ENCODE measurements around the gene CLDN34. TPM values are rescaled to one million over a fixed set of nuclear protein-coding genes. Genes with fewer than 3 reads are reported as not detected.

Gene CLDN34
- total and polyA plus RNA-seq, 2 of the 13 experiments (the other 11 are each of a cell fraction or from before 2014, with no cell fraction given): not detected

DNA sequence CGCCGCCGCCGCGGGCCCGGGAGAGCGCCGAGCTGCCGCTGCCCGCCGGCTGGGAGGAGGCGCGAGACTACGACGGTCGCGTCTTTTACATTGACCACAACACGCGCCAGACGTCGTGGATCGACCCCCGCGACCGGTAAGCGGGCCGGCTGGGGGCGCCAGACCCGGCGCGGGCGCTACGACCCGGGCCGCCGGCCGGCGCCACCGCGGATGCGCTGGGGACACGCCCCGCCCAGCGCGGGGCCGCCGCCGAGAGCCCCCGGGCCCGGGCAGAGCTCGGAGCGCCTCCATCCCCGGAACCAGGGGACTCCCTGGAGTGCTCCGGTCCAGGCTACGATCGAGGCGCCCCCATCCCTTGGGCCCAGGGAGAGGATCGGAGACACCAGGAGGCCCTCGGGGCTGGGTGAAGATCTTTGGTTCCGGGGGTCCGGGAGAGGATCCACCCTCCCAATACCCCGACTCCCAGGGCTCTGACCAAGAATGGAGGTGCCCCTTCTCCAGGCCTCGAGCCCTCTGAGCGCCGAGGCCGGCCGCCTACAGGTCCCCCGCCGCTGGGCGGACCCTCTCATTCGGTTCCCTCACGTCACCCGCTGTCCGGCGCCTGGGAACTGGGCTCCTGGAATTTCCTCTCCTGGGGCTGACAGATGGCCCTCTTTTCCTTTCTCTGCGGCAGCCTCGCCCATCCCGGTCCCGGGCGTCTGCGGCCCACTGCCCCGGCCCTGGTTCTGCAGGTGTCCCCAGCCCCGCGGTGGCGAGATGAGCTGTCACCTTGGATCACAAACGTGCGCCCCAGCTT is 48.8 kb downstream of the CLDN34 start (continued):
- TF ChIP-seq, protein P1, sequence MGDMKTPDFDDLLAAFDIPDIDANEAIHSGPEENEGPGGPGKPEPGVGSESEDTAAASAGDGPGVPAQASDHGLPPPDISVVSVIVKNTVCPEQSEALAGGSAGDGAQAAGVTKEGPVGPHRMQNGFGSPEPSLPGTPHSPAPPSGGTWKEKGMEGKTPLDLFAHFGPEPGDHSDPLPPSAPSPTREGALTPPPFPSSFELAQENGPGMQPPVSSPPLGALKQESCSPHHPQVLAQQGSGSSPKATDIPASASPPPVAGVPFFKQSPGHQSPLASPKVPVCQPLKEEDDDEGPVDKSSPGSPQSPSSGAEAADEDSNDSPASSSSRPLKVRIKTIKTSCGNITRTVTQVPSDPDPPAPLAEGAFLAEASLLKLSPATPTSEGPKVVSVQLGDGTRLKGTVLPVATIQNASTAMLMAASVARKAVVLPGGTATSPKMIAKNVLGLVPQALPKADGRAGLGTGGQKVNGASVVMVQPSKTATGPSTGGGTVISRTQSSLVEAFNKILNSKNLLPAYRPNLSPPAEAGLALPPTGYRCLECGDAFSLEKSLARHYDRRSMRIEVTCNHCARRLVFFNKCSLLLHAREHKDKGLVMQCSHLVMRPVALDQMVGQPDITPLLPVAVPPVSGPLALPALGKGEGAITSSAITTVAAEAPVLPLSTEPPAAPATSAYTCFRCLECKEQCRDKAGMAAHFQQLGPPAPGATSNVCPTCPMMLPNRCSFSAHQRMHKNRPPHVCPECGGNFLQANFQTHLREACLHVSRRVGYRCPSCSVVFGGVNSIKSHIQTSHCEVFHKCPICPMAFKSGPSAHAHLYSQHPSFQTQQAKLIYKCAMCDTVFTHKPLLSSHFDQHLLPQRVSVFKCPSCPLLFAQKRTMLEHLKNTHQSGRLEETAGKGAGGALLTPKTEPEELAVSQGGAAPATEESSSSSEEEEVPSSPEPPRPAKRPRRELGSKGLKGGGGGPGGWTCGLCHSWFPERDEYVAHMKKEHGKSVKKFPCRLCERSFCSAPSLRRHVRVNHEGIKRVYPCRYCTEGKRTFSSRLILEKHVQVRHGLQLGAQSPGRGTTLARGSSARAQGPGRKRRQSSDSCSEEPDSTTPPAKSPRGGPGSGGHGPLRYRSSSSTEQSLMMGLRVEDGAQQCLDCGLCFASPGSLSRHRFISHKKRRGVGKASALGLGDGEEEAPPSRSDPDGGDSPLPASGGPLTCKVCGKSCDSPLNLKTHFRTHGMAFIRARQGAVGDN (CRISPR knock-in tag; IDR thresholded peaks at IDR 0.05): peak; percentile 51
- TF ChIP-seq, protein P2, sequence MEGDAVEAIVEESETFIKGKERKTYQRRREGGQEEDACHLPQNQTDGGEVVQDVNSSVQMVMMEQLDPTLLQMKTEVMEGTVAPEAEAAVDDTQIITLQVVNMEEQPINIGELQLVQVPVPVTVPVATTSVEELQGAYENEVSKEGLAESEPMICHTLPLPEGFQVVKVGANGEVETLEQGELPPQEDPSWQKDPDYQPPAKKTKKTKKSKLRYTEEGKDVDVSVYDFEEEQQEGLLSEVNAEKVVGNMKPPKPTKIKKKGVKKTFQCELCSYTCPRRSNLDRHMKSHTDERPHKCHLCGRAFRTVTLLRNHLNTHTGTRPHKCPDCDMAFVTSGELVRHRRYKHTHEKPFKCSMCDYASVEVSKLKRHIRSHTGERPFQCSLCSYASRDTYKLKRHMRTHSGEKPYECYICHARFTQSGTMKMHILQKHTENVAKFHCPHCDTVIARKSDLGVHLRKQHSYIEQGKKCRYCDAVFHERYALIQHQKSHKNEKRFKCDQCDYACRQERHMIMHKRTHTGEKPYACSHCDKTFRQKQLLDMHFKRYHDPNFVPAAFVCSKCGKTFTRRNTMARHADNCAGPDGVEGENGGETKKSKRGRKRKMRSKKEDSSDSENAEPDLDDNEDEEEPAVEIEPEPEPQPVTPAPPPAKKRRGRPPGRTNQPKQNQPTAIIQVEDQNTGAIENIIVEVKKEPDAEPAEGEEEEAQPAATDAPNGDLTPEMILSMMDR (CRISPR knock-in tag; IDR thresholded peaks at IDR 0.05): peak; percentile 32; the same call in 1 of the 2 replicates
- TF ChIP-seq RBFOX2 (IDR thresholded peaks at IDR 0.05; ENCODE audit: low read depth, low read length) (peak; percentile 39), PHF8 (CRISPR knock-in tag; IDR thresholded peaks at IDR 0.05) (peak; percentile 49), TCF7L2 (IDR thresholded peaks at IDR 0.05; ENCODE audit: low read depth, low read length) (no peak), ZFX (CRISPR knock-in tag; IDR thresholded peaks at IDR 0.05; ENCODE audit: low read depth) (0 out of 2 replicates have a peak, but pooled peaks have one; percentile 23), SALL1 (CRISPR knock-in tag; IDR thresholded peaks at IDR 0.05) (peak; percentile 9; the same call in 1 of the 2 replicates), ZNF709 (CRISPR knock-in tag; IDR thresholded peaks at IDR 0.05) (no peak), ZIK1 (CRISPR knock-in tag; IDR thresholded peaks at IDR 0.05; ENCODE audit: borderline replicate concordance, low read depth) (no peak), ETV6 (CRISPR knock-in tag; conservative IDR thresholded peaks at IDR 0.05) (no peak), RARA (CRISPR knock-in tag; IDR thresholded peaks at IDR 0.05) (no peak)
- TF ChIP-seq, protein P3, sequence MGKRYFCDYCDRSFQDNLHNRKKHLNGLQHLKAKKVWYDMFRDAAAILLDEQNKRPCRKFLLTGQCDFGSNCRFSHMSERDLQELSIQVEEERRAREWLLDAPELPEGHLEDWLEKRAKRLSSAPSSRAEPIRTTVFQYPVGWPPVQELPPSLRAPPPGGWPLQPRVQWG (CRISPR knock-in tag; IDR thresholded peaks at IDR 0.05; ENCODE audit: borderline replicate concordance, low read depth): no peak
